A673 (cell line): Measurements from ENCODE around the gene WHRN. TPM values are rescaled to one million over a fixed set of nuclear protein-coding genes. Genes with fewer than 3 reads are reported as not detected.

Experiments
- BruUV-seq: library from RNA; stranded (reverse); fragments of 400-500 nt; replicated peaks from 2 replicates; lab custom pipeline; 2021; lab: Mats Ljungman, UMichigan
- CTCF ChIA-PET: fragments of 300-600 bp; sonication (Branson Sonifier 250); formaldehyde crosslinking; loops from one replicate; lab custom pipeline; 2022; ENCODE audit warnings: antibody characterized with exemption; lab: Charles Lee
- POLR2A ChIA-PET: fragments of 300-600 bp; sonication (Branson Sonifier 250); formaldehyde crosslinking; loops from one replicate; lab custom pipeline; 2022; ENCODE audit warnings: antibody characterized with exemption; ENCODE audit not compliant: low non-redundant PET; lab: Charles Lee
- DNase-seq: peaks from one replicate; pipeline ENCODE4 v3.0.0-alpha.2; 2015; ENCODE audit warnings: low spot score
- H3K27ac ChIP-seq: fragments of 200-600 bp; sonication (generic); 2 replicates; pipeline ENCODE4 v1.5.1; 2016; ENCODE audit warnings: mixed run types, low read depth, mild to moderate bottlenecking, mixed read lengths, antibody characterized with exemption, low read length; ENCODE audit not compliant: poor library complexity, severe bottlenecking
- H3K27me3 ChIP-seq: fragments of 200-600 bp; sonication (generic); replicated peaks from 2 replicates; pipeline ENCODE4 v1.6.1; 2017; ENCODE audit warnings: mixed run types, low read depth, mild to moderate bottlenecking, mixed read lengths, antibody characterized with exemption, low read length; ENCODE audit not compliant: insufficient read depth, poor library complexity
- H3K36me3 ChIP-seq: fragments of 200-600 bp; sonication (generic); 2 replicates; pipeline ENCODE4 v1.6.1; 2016; ENCODE audit warnings: mixed run types, mild to moderate bottlenecking, mixed read lengths, antibody characterized with exemption, low read length; ENCODE audit not compliant: insufficient read depth, poor library complexity, severe bottlenecking
- H3K4me1 ChIP-seq: fragments of 200-600 bp; sonication (generic); 2 replicates; pipeline ENCODE4 v1.6.1; 2017; ENCODE audit warnings: mixed run types, mild to moderate bottlenecking, mixed read lengths, antibody characterized with exemption, low read length; ENCODE audit not compliant: insufficient read depth, poor library complexity, severe bottlenecking
- H3K4me3 ChIP-seq: fragments of 200-600 bp; sonication (generic); 2 replicates; pipeline ENCODE4 v1.5.1; 2016; ENCODE audit warnings: low read depth, mixed run types, mild to moderate bottlenecking, mixed read lengths, low read length; ENCODE audit not compliant: poor library complexity, severe bottlenecking
- H3K9me3 ChIP-seq: fragments of 200-600 bp; sonication (generic); 2 replicates; pipeline ENCODE4 v1.6.1; 2016; ENCODE audit warnings: mixed run types, low read depth, mild to moderate bottlenecking, mixed read lengths, antibody characterized with exemption, low read length; ENCODE audit not compliant: poor library complexity, severe bottlenecking
- CTCF ChIP-seq: fragments of 300-800, 200-600 bp; sonication (generic); conservative IDR thresholded peaks from 2 replicates; pipeline ENCODE4 v1.5.1; 2017; ENCODE audit warnings: low read depth, mild to moderate bottlenecking, antibody characterized with exemption, low read length, moderate library complexity, mixed read lengths
- EZH2 ChIP-seq: fragments of 200-600 bp; sonication (generic); IDR thresholded peaks from 2 replicates; pipeline ENCODE4 v1.6.1; 2017; ENCODE audit warnings: borderline replicate concordance, low read depth, mild to moderate bottlenecking, mixed read lengths, antibody characterized with exemption, low read length; ENCODE audit not compliant: poor library complexity, severe bottlenecking
- intact Hi-C: fragments of 100-400 bp; cut with micrococcal nuclease; formaldehyde crosslinking; loops from one replicate; pipeline ENCODE4 v1.10.0; 2022; ENCODE audit not compliant: unreplicated experiment
- total RNA-seq: library from RNA; stranded (reverse); gene quantifications from 2 replicates; pipeline ENCODE4 v1.2.3, GENCODE V29; 2021

WHRN gene
- total RNA-seq, 1 experiment from 2014 or later, result 9.1 TPM

- intact Hi-C loops, result no loop called here
- TF ChIP-seq EZH2 (no peak), CTCF (no peak)
- no peak for DNase-seq
- Histone ChIP-seq H3K27me3 (no peaks in the 10 kb centered on the region), H3K27ac (no peak overlapping the region), H3K9me3 (no peaks in the 10 kb centered on the region), H3K36me3 (no peaks in the 10 kb centered on the region), H3K4me3 (no peak overlapping the region), H3K4me1 (no peaks in the 10 kb centered on the region)
- POLR2A ChIA-PET, result no interaction called here
- BruUV-seq, result no TSS peak
- CTCF ChIA-PET, result no interaction called here
Observed at GRCh38 chr9:114446036-114446435, 59.2 kb downstream of the WHRN start.

- Histone ChIP-seq H3K4me1 (no peaks in the 10 kb centered on the region), H3K27me3 (no peaks in the 10 kb centered on the region), H3K27ac (no peak overlapping the region), H3K4me3 (no peak overlapping the region), H3K36me3 (no peaks in the 10 kb centered on the region), H3K9me3 (no peaks in the 10 kb centered on the region)
- intact Hi-C loops, result no loop called here
- no peak for DNase-seq
- TF ChIP-seq EZH2 (no peak), CTCF (no peak)
- no TSS peak for BruUV-seq
- ChIA-PET POLR2A (no interaction called here), CTCF (no interaction called here)
Observed at GRCh38 chr9:114445616-114446015, 59.7 kb downstream of the WHRN start.

GRCh38 chr9:114442022-114442421, 63.3 kb downstream of the WHRN start:
- no peaks in the 10 kb centered on the region for H3K9me3 ChIP-seq
- no peak for DNase-seq
- intact Hi-C loops, result no loop called here
- H3K4me1 ChIP-seq, result no peaks in the 10 kb centered on the region
- ChIA-PET POLR2A (no interaction called here), CTCF (no interaction called here)
- H3K4me3 ChIP-seq, result no peak overlapping the region
- H3K27ac ChIP-seq, result no peak overlapping the region
- no peaks in the 10 kb centered on the region for H3K27me3 ChIP-seq
- BruUV-seq, result no TSS peak
- TF ChIP-seq EZH2, result no peak
- no peak for TF ChIP-seq CTCF
- no peaks in the 10 kb centered on the region for H3K36me3 ChIP-seq
